VCaP (cell line): ENCODE data around the gene MAP2K3.
"Not testable (repeated sequence)": the region's sequence is repeated elsewhere in the genome, so short reads cannot be mapped to it uniquely, and the experiment has no call there.

Experiments
- H3K27ac ChIP-seq: fragments of 450-650 bp; 2 replicates; pipeline ENCODE4 v1.5.1; 2017
- TF ChIP-seq, protein P1 (sequence below): fragments of 450-650 bp; conservative IDR thresholded peaks from 2 replicates; pipeline ENCODE4 v1.5.1; 2017; ENCODE audit warnings: mild to moderate bottlenecking, moderate library complexity

MAP2K3 gene

DNA sequence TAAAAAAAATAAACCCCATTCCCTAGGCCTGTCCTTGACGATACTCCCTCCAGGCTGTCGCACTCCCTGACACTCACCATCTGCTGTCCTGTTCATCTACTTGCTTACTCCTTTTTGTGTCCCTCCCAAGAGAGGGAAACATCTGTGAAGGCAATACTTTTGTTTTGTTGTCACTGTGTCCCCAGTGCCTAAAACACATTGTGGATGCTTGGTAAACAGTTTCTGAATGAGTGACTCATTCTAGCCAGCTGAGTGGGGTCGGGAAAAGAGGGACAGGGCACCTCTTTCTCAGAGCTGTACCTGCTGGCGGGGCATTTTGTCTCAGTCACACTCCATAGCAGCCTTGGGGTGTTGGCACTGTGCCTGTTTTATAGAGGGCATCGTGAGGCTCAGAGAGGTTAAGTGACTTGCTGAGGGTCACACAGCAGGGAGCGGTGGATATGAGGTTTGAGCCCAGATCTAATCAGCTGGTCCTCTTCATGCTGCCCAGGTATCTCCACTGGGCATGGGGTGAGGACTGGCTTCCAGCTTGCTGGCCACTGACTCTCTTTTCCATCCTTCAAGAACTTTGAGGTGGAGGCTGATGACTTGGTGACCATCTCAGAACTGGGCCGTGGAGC is 15.6 kb downstream of the MAP2K3 start:
- TF ChIP-seq, protein P1, sequence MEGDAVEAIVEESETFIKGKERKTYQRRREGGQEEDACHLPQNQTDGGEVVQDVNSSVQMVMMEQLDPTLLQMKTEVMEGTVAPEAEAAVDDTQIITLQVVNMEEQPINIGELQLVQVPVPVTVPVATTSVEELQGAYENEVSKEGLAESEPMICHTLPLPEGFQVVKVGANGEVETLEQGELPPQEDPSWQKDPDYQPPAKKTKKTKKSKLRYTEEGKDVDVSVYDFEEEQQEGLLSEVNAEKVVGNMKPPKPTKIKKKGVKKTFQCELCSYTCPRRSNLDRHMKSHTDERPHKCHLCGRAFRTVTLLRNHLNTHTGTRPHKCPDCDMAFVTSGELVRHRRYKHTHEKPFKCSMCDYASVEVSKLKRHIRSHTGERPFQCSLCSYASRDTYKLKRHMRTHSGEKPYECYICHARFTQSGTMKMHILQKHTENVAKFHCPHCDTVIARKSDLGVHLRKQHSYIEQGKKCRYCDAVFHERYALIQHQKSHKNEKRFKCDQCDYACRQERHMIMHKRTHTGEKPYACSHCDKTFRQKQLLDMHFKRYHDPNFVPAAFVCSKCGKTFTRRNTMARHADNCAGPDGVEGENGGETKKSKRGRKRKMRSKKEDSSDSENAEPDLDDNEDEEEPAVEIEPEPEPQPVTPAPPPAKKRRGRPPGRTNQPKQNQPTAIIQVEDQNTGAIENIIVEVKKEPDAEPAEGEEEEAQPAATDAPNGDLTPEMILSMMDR, result no peak
- H3K27ac ChIP-seq, result no peak overlapping the region

DNA sequence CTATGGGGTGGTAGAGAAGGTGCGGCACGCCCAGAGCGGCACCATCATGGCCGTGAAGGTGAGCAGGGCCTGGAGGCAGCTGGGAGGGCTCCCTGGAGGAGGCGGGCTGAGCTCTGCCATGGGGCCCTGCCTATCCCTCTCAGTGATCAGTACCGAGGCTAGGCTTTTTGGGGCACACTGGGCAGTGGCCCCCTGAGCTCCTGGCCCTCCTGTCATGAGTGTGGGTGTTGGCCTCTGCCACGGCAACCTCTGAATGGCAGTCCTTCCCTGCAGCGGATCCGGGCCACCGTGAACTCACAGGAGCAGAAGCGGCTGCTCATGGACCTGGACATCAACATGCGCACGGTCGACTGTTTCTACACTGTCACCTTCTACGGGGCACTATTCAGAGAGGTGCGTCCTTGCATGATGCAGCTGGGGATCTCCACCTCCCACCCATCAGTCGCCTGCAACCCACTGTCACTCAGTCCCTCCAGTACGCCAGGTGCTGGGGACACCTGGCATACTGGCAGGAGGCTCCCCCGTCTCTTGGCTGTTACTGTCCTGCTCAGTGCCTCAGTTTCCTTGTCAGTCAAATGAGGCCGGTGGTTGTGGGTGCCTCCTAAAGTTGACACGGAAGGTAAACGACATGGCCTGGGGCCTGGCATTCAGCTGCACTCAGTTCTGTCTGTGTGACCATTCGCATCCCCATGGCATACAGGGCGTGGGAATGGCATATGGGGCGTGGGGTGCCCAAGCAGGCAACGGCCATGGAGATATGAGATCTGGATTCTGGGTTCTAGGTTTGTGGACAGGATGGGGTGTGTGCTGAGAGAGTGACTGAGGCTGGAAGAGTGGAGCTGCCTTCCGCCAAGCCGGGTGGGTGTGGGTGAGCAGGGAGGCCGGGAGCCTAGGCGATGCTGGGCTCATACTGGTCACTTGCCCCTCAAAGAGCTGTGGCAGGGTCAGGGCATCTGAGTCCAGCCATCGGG is 16.4 kb downstream of the MAP2K3 start:
- H3K27ac ChIP-seq, result no peak overlapping the region
- TF ChIP-seq, protein P1, result no peak

DNA sequence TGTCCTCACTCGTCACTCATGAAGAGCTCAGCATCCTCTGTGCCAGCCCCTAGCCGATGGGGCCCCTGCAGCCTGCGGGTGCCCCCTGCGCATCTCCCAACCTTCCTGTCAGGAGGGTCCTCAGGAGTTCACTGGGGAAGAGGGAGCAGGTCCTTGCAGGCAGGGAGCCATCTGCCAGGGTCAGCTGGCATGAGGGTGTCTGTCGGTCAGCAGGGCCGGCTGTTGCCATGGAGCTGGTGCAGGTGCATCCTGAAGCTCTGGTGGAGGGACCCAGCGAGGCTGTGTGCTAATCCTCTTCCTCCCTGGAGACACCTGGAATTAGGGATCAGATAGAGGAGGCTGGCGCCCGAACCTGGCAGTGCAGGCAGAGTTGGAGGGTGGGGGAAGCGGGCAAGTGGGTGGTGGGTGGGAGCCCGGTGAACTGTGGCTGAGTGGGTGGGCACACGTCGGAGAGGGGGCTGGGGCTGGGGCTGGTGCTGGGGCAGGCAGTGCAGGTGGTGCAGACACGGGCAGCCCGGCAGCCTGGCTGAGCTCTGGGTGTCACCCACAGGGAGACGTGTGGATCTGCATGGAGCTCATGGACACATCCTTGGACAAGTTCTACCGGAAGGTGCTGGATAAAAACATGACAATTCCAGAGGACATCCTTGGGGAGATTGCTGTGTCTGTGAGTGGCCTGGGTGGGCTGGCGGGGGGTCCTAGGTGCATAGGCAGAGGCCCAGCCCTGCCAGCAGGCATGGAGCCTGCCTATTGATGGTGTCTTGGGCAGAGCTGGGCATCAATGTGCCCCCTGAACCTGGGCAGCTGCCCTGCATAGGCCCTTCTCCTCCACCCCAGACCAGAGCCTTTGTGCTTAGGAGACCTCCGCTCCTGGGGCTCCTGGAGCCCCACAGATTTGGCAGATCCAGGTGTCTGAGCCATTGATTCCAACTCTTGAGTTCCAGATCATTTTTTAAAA is 17.4 kb downstream of the MAP2K3 start:
- TF ChIP-seq, protein P1, result no peak
- H3K27ac ChIP-seq, result no peak overlapping the region

DNA sequence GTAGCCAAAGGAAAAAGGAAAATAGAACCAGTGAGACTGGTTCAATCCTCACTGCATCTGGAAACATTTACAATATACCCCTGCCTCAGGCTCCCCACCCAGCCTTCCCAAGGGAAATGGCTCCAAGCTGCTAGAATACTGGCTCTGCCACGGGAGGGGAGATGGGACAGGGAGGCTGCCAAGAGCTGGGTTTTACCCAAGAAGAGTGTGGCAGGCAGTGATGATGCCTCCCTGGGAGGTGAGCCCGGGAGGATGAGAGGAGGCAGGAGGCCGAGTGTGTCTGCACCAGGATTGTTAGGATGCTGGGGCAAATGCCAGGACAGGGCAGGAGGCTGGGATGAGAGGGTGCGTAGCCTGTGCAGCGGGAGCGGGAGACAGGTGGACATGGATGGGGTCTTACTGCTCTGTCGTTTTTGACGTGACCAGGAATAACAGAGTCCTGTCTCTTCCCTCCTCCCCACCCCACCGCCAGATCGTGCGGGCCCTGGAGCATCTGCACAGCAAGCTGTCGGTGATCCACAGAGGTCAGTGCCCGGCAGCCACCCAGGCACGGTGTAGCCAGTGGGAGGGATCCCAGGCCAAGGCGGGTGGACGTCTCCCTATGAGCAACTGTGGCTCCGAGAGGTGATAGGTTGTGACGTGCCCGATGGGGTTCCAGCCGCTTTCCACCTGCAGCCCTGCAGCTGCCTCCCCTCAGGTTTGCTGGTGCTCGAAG is 18.4 kb downstream of the MAP2K3 start:
- H3K27ac ChIP-seq, result no peak overlapping the region
- TF ChIP-seq, protein P1, result no peak

DNA sequence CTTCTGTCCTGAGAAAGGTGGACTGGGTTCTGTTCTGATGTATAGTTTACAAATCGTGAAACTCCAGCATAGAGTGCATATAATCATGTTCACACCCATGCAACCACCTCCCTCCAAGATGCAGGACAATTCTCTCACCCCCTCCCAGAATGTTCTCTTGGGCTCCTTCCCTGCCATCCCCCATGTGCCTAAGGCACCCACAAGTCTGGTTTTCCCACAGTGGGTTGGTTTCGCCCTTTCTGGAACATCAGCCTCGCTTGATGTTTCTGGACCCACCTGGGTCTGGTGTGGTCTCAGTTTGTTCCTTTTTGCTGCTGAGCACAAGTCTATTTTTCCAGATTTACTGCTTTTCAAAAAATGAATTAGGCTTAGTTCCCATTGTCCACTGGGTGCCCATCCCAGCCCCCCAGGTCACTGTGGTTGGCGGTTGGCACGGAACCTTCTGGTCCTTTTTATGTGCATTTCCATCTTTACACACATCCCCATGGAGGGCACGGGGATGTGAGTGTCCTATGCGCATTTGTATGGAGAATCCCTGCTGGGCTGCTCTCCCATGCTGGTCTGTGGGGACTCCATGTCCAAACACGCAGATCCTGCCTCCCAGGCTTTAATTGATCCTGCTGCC is 19.0 kb downstream of the MAP2K3 start:
- TF ChIP-seq, protein P1, result no peak
- no peak overlapping the region for H3K27ac ChIP-seq

DNA sequence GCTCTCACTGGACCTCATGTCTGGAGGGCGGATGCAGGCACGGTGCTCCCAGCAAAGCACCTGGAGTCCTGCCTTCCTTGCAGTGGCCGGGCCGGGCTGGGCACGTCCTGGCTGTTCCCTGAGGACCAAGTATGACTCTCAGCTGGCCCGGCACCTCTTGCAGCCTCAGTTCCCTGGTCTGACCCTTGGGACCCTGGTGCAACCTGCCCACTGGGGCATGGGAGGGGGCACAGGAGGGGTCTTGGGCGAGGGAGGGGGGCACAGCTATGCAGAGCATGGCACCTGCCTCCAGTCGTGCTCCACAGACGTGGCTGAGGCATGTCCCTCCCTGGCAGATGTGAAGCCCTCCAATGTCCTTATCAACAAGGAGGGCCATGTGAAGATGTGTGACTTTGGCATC is 19.6 kb downstream of the MAP2K3 start:
- TF ChIP-seq, protein P1, result no peak
- H3K27ac ChIP-seq, result no peak overlapping the region

DNA sequence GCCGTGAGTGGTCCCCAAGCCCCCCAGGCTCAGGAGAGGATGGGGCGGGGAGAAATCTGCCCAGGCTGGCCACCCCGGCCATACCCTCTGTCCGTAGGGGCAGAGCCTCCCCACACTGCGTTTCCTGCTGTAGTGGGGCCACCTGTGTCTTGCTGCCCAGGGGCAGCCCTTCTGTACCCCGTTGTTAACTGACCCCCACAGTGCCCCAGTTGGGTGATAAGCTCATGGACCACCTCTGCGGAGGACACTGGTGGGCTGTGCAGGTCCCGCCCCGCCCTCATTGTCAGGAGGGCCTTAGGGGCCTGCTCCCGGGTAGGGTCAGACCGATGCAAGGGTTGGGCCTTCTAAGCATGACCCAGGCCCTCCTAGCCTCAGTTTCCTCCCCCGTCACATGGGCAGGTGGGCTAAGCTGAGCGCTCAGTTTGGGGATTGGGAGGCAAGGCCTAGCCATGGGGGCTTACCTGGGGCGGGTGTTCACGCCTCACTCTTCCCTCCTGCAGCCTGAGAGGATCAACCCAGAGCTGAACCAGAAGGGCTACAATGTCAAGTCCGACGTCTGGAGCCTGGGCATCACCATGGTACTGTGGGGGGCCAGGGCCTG is 20.1 kb downstream of the MAP2K3 start:
- H3K27ac ChIP-seq, result not testable (repeated sequence)

DNA sequence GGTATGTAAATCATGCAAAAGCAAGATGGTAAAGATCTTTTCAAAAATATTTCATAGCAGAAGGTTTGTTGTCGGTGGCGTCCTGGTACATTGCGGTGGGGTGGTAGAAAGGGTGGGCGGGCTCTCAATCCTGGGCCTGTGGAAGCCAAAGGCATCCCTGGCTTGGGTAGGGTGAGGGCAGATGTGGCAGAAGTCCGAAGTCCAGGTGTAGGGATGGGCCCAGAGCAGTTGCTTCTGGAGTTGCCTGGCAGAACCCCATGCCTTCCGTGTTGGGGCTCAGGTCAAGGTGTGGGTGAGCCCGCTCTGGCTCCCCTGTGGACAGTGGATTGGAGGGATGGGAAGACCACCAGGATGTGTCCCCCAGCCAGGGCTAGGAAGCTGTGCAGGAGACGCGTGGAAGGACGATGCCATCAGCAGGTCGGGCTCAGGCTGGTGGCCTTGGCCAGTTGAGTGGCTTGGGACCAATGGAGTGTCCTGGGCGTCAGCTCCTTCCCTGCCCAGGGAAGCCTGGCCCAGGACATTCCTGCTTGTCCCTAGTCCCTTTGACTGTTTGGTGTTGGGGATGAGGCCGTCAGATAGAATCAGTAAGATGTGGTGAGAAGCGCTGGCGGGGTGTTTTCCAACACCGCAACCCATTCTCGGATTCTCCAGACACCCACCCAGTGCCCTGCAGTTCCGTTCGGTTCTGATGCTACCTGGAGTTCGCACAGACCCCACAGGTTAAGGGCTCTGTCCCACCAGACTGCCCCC is 21.1 kb downstream of the MAP2K3 start:
- not testable (repeated sequence) for H3K27ac ChIP-seq

DNA sequence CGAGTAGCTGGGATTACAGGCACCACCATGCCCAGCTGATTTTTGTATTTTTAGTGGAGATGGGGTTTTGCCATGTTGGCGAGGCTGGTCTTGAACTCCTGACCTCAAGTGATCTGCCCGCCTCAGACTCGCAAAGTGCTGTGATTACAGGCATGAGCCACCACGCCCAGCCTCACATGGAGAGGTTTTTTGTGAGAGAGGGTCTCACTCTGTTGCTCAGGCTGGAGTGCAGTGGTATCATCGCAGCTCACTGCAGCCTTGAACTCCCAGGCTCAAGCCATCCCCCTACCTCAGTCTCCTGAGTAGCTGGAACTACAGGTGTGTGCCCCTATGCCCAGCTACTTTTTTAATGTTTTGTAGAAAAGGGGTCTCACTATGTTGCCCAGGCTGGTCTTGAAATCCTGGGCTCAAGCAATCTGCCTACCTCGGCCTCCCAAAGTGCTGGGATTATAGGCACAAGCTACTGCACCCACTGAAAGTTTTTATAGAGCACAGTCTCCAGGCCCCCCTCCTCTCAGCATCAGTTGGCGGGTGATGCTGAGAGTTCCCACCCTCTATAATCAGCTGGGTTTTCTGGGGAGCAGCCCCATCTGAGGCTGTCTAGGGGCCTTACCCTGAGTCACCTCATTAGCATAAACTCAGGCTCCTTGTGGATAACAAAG is 22.2 kb downstream of the MAP2K3 start:
- H3K27ac ChIP-seq, result not testable (repeated sequence)

DNA sequence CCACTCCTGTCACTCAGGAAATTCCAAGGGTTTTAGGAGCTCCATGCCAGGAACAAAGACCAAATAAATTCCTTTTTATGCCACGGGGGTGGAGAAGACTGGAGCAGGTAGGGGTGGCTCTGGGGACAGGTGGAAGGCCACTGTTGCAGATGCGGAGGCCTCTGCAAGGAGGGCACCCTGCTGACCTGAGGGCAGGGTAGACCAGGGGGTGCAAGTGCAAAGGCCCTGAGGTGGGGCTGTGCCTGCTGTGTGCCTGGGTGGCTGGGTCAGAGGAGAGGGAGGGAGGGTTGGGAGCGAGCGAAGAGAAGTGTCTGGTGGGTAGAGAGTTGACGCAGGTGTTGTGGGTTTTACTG is 22.7 kb downstream of the MAP2K3 start:
- not testable (repeated sequence) for H3K27ac ChIP-seq
